ENCODE measurements around the gene TRIM66. TPM values are rescaled to one million over a fixed set of nuclear protein-coding genes. Genes with fewer than 3 reads are reported as not detected.

Gene TRIM66
- polyA plus RNA-seq, 3 donors: 0.04 to 12.0 (median 0.47) TPM

DNA sequence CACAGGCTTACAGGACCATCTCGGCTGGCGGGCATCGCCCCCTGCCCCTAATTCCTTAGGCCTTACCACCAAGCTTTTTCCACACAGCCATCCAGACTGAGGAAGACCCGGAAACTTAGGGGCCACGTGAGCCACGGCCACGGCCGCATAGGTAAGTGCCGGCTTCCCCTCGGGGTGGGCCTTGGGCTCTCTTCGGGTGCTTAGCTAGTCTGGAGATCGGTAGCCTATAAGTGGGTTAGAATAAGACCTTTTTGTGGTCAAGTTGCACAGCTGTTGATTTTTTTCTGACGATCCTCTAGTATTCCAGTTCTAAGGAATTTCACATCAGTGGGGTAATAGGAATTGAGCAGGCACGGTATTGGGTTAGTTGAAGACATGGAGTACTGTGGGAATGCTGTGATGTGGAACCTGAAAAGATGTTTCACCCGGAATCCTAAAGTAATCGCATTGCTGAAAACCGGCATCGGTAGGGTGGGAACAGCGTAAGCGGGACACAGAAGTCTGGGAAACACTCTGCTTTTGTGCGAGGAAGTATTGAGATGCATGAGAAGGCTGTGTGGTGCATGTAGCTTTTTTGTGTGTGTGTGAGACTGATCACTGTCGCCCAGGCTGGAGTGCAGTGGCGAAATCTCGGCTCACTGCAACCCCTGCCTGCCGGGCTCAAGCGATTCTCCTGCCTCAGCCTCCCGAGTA is 796 bp upstream of the TRIM66 start:
- Histone ChIP-seq H3K27me3 (ENCODE audit: control insufficient read depth in 2 of 2, insufficient read depth in 2 of 2, low read length in 2 of 2) (no peaks in the 10 kb centered on the region), H3K9me3 (replicated peaks in 1 of 2; ENCODE audit: control insufficient read depth in 1 of 2, insufficient read depth in 1 of 2, low read length in 2 of 2) (no peaks in the 10 kb centered on the region), H3K79me2 (ENCODE audit: insufficient read depth, low read length) (peaks cover 47% of the 10 kb centered on the region), H3K27ac (ENCODE audit: low read depth in 1 of 2, low read length in 2 of 2) (peak overlapping the region; percentile 93 to 100), H3K9ac (ENCODE audit: insufficient read depth, low read length, poor library complexity, severe bottlenecking) (peak overlapping the region; percentile 99), H2AFZ (ENCODE audit: insufficient read depth, low read depth, low read length, poor library complexity, severe bottlenecking) (peak overlapping the region; percentile 89), H3K4me1 (ENCODE audit: control insufficient read depth in 1 of 2, insufficient read depth in 2 of 2, low read length in 2 of 2) (peaks cover 28 to 36% of the 10 kb centered on the region in 2 donors), H3K4me2 (replicated peaks; ENCODE audit: extremely low read depth, low read length, poor library complexity, severe bottlenecking) (peak overlapping the region; percentile 91), H4K20me1 (ENCODE audit: insufficient read depth, low read length) (peaks cover 19% of the 10 kb centered on the region), H3K36me3 (replicated peaks in 1 of 2; ENCODE audit: control insufficient read depth in 1 of 2, insufficient read depth in 2 of 2, low read length in 2 of 2) (peaks cover 33 to 53% of the 10 kb centered on the region in 2 donors), H3K4me3 (replicated peaks in 1 of 3; ENCODE audit: low read depth in 2 of 3, low read length in 3 of 3) (peak overlapping the region; percentile 70 to 96 (median 76))
- H3K4me1 Mint-ChIP-seq: peaks cover 33% of the 10 kb centered on the region
- no peak for TF ChIP-seq CTCF (IDR thresholded peaks at IDR 0.05)
- peaks cover 0 to 6% (median 0%) of the 10 kb centered on the region in 7 donors for H3K9me3 Mint-ChIP-seq
- peak in 1 of 3 donors; percentile 42 for DNase-seq
- peak overlapping the region; percentile 90 to 92 for H3K4me3 Mint-ChIP-seq
- intact Hi-C loops (cut with micrococcal nuclease): loop anchor here (5.0 to 10.0 kb wide), 4 partner anchors 279 to 698 kb away; partner anchors contain the start of genes EIF3F (in 1 of the 2), TMEM41B (in 1 of the 2) and TMEM9B (in 1 of the 2)
- H3K27me3 Mint-ChIP-seq (ENCODE audit: low read depth in 3 of 3): no peaks in the 10 kb centered on the region
- H3K27ac Mint-ChIP-seq: peak overlapping the region; percentile 94 to 99 (median 97)
- WGBS (ENCODE audit: insufficient coverage): 9% methylated on average over 14 of the region's 27 CpGs
- peaks cover 36 to 37% of the 10 kb centered on the region in 2 donors for H3K36me3 Mint-ChIP-seq

DNA sequence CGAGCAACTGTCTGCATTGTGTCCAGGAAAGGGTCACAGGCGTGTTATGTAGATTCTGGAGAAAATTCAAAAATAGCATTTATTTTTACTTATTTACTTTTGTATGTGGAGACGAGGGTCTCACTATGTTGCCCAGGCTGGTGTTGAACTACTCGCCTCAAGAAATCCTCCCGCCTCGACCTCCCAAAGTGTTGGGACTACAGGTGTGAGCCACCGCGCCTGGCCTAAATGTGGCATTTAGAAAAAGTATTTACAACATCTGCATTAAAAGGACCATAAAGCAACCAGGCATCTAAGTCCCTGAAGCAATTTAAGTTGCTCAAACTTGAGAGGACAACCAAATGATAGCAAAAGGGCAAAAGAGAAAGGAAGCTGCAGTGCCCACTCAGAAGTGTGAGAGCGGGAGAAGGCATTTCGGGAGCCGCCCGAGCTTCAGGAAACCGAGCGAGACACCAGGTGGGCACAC is 595 bp downstream of the TRIM66 start:
- Histone ChIP-seq H3K4me3 (replicated peaks in 1 of 3; ENCODE audit: low read depth in 2 of 3, low read length in 3 of 3) (peak overlapping the region; percentile 70 to 96 (median 76)), H3K79me2 (ENCODE audit: insufficient read depth, low read length) (peaks cover 43% of the 10 kb centered on the region), H2AFZ (ENCODE audit: insufficient read depth, low read depth, low read length, poor library complexity, severe bottlenecking) (peak overlapping the region; percentile 89), H3K9me3 (replicated peaks in 1 of 2; ENCODE audit: control insufficient read depth in 1 of 2, insufficient read depth in 1 of 2, low read length in 2 of 2) (no peaks in the 10 kb centered on the region), H4K20me1 (ENCODE audit: insufficient read depth, low read length) (peaks cover 19% of the 10 kb centered on the region), H3K27ac (ENCODE audit: low read depth in 1 of 2, low read length in 2 of 2) (peak overlapping the region; percentile 93 to 100), H3K36me3 (replicated peaks in 1 of 2; ENCODE audit: control insufficient read depth in 1 of 2, insufficient read depth in 2 of 2, low read length in 2 of 2) (peaks cover 37 to 60% of the 10 kb centered on the region in 2 donors), H3K9ac (ENCODE audit: insufficient read depth, low read length, poor library complexity, severe bottlenecking) (peak overlapping the region; percentile 99), H3K4me2 (replicated peaks; ENCODE audit: extremely low read depth, low read length, poor library complexity, severe bottlenecking) (peak overlapping the region; percentile 91), H3K27me3 (ENCODE audit: control insufficient read depth in 2 of 2, insufficient read depth in 2 of 2, low read length in 2 of 2) (no peaks in the 10 kb centered on the region), H3K4me1 (ENCODE audit: control insufficient read depth in 1 of 2, insufficient read depth in 2 of 2, low read length in 2 of 2) (peaks cover 21 to 27% of the 10 kb centered on the region in 2 donors)
- no peak for TF ChIP-seq CTCF (IDR thresholded peaks at IDR 0.05)
- 0% methylated on average over 6 of the region's 14 CpGs for WGBS (ENCODE audit: insufficient coverage)
- Mint-ChIP-seq H3K4me1 (peaks cover 27% of the 10 kb centered on the region), H3K9me3 (peaks cover 0 to 6% (median 0%) of the 10 kb centered on the region in 7 donors), H3K4me3 (peak overlapping the region; percentile 90 to 92), H3K36me3 (peaks cover 33 to 37% of the 10 kb centered on the region in 2 donors), H3K27me3 (ENCODE audit: low read depth in 3 of 3) (no peaks in the 10 kb centered on the region), H3K27ac (peak overlapping the region; percentile 94 to 99 (median 97))
- intact Hi-C loops (cut with micrococcal nuclease): loop anchor here (5.0 to 10.0 kb wide), 4 partner anchors 280 to 697 kb away; partner anchors contain the start of genes EIF3F (in 1 of the 2), TMEM41B (in 1 of the 2) and TMEM9B (in 1 of the 2)
- DNase-seq: no peak
